Ishikawa (cell line): ENCODE measurements around the gene FCN2.

Experiments
- CEBPB ChIP-seq: IDR thresholded peaks from 2 replicates; pipeline ENCODE4 v1.6.1; 2012
- CREB1 ChIP-seq: IDR thresholded peaks from 2 replicates; pipeline ENCODE4 v1.6.1; 2012; ENCODE audit warnings: low read depth
- EGR1 ChIP-seq: IDR thresholded peaks from 2 replicates; pipeline ENCODE4 v1.6.1; 2012
- EP300 ChIP-seq: IDR thresholded peaks from 2 replicates; pipeline ENCODE4 v1.6.1; 2012; ENCODE audit warnings: borderline replicate concordance
- FOXM1 ChIP-seq: IDR thresholded peaks from 2 replicates; pipeline ENCODE4 v1.6.1; 2012; ENCODE audit warnings: low read depth, borderline replicate concordance
- MAX ChIP-seq: IDR thresholded peaks from 2 replicates; pipeline ENCODE4 v1.6.1; 2012
- NFIC ChIP-seq: IDR thresholded peaks from 2 replicates; pipeline ENCODE4 v1.6.1; 2012
- RAD21 ChIP-seq: IDR thresholded peaks from 2 replicates; pipeline ENCODE4 v1.6.1; 2012; ENCODE audit warnings: low read depth
- REST ChIP-seq: IDR thresholded peaks from 2 replicates; pipeline ENCODE4 v1.6.1; 2012; ENCODE audit warnings: low read depth, mild to moderate bottlenecking
- TAF1 ChIP-seq: IDR thresholded peaks from 2 replicates; pipeline ENCODE4 v1.6.1; 2012; ENCODE audit warnings: low read depth, mild to moderate bottlenecking
- TCF12 ChIP-seq: IDR thresholded peaks from 2 replicates; pipeline ENCODE4 v1.6.1; 2012; ENCODE audit warnings: low read depth
- TEAD4 ChIP-seq: IDR thresholded peaks from 2 replicates; pipeline ENCODE4 v1.6.1; 2012
- USF1 ChIP-seq: IDR thresholded peaks from 2 replicates; pipeline ENCODE4 v1.6.1; 2012
- YY1 ChIP-seq: IDR thresholded peaks from 2 replicates; pipeline ENCODE4 v1.6.1; 2012; ENCODE audit warnings: low read depth
- ZBTB7A ChIP-seq: IDR thresholded peaks from 2 replicates; pipeline ENCODE4 v1.6.1; 2012; ENCODE audit warnings: low read depth

The FCN2 gene

GRCh38 chr9:134855900-134856377, 24.7 kb upstream of the FCN2 start:
- TF ChIP-seq TEAD4 = no peak
- no peak for TF ChIP-seq TCF12
- TF ChIP-seq TAF1 = no peak

- no peak for TF ChIP-seq USF1
- no peak for TF ChIP-seq YY1
- no peak for TF ChIP-seq CREB1
- no peak for TF ChIP-seq CEBPB
- no peak for TF ChIP-seq ZBTB7A
- no peak for TF ChIP-seq TCF12
- no peak for TF ChIP-seq FOXM1
- no peak for TF ChIP-seq REST
Observed at GRCh38 chr9:134858051-134858841, 22.4 kb upstream of the FCN2 start.

GRCh38 chr9:134860510-134860909, 20.1 kb upstream of the FCN2 start:
- no peak for TF ChIP-seq ZBTB7A
- no peak for TF ChIP-seq TCF12
- TF ChIP-seq YY1 = no peak

GRCh38 chr9:134861595-134862334, 18.8 kb upstream of the FCN2 start:
- TF ChIP-seq NFIC (no peak), FOXM1 (no peak), USF1 (no peak), ZBTB7A (no peak), EGR1 (no peak), TAF1 (no peak), TEAD4 (no peak), CREB1 (no peak), MAX (no peak), RAD21 (no peak), YY1 (no peak), TCF12 (no peak), CEBPB (no peak), REST (no peak), EP300 (no peak)

- TF ChIP-seq ZBTB7A (no peak), YY1 (no peak), EP300 (no peak), EGR1 (no peak), CREB1 (no peak), RAD21 (no peak), TEAD4 (no peak), NFIC (no peak), TAF1 (no peak), TCF12 (no peak), REST (no peak), CEBPB (no peak), USF1 (no peak), FOXM1 (no peak)
Observed at GRCh38 chr9:134863306-134863902, 17.2 kb upstream of the FCN2 start.
